ENCODE results near the gene FADS3. TPM values are rescaled to one million over a fixed set of nuclear protein-coding genes. Genes with fewer than 3 reads are reported as not detected.

FADS3 gene
- total RNA-seq, 1 experiment from 2014 or later = 65.8 TPM

GRCh38 chr11:61838501-61838900 lies 52.8 kb downstream of the FADS3 start (continued):
- TF ChIP-seq ZBTB33 (IDR thresholded peaks at IDR 0.05; ENCODE audit: extremely low read depth, insufficient replicate concordance, low read length) (no peak), SIN3A (IDR thresholded peaks at IDR 0.05; ENCODE audit: low read depth) (no peak), SRF (IDR thresholded peaks at IDR 0.05; ENCODE audit: low read depth) (no peak), ZFX (IDR thresholded peaks at IDR 0.05) (no peak), TCF7L2 (IDR thresholded peaks at IDR 0.05; ENCODE audit: borderline replicate concordance, extremely low read depth, insufficient read depth, insufficient read length) (no peak)

- Histone ChIP-seq H4K20me1 (ENCODE audit: insufficient read depth) (no peaks in the 10 kb centered on the region), H3K4me2 (ENCODE audit: low read length) (no peak overlapping the region), H3K9me3 (ENCODE audit: control insufficient read depth in 1 of 2, insufficient read depth in 1 of 2, low read depth in 1 of 2, low read length in 2 of 2) (no peaks in the 10 kb centered on the region), H3K36me3 (ENCODE audit: control insufficient read depth in 1 of 2, insufficient read depth in 2 of 2, low read length in 2 of 2) (no peaks in the 10 kb centered on the region), H3K4me1 (ENCODE audit: control insufficient read depth in 1 of 2, insufficient read depth in 2 of 2, low read length in 2 of 2) (peaks cover 0 to 5% of the 10 kb centered on the region in 2 experiments; a peak in 1 of 4 replicates), H2AFZ (ENCODE audit: low read depth, low read length, poor library complexity, severe bottlenecking) (no peak overlapping the region), H3K9ac (ENCODE audit: low read length) (no peak overlapping the region), H3K4me3 (replicated peaks in 1 of 2; ENCODE audit: low read depth in 1 of 2, low read length in 2 of 2) (no peak overlapping the region), H3K9me2 (ENCODE audit: insufficient read depth) (no peaks in the 10 kb centered on the region), H3K27me3 (ENCODE audit: insufficient read depth, low read length) (no peaks in the 10 kb centered on the region), H3K27ac (ENCODE audit: low read depth, low read length) (no peak overlapping the region), H3K79me2 (ENCODE audit: insufficient read depth, low read length) (no peaks in the 10 kb centered on the region)
- TF ChIP-seq EZH2phosphoT487 (IDR thresholded peaks at IDR 0.05; ENCODE audit: borderline replicate concordance) = no peak
- TF ChIP-seq POLR2A (IDR thresholded peaks at IDR 0.05; ENCODE audit: borderline replicate concordance, extremely low read depth, insufficient read depth, insufficient read length) = no peak
- TF ChIP-seq ZFX (IDR thresholded peaks at IDR 0.05) = no peak
- TF ChIP-seq POLR2AphosphoS5 (IDR thresholded peaks at IDR 0.05; ENCODE audit: low read depth, low read length) = no peak
- TF ChIP-seq ZBTB33 (IDR thresholded peaks at IDR 0.05; ENCODE audit: extremely low read depth, insufficient replicate concordance, low read length) = no peak
- no peak for TF ChIP-seq FOSL1 (IDR thresholded peaks at IDR 0.05; ENCODE audit: low read depth)
- no peak for TF ChIP-seq JUND (IDR thresholded peaks at IDR 0.05)
- TF ChIP-seq ZNF274 (IDR thresholded peaks at IDR 0.05; ENCODE audit: low read depth, low read length) = no peak
- TF ChIP-seq CTCF (IDR thresholded peaks at IDR 0.05 in 2 of 3, conservative IDR thresholded peaks at IDR 0.05 in 1 of 3; ENCODE audit: borderline replicate concordance in 1 of 3, insufficient read depth in 1 of 3, low read depth in 2 of 3, low read length in 2 of 3) = no peak
- no peak for TF ChIP-seq MAX (IDR thresholded peaks at IDR 0.05)
- TF ChIP-seq CEBPB (IDR thresholded peaks at IDR 0.05; ENCODE audit: low read depth) = no peak
- no peak for TF ChIP-seq SIN3A (IDR thresholded peaks at IDR 0.05; ENCODE audit: low read depth)
- no peak for TF ChIP-seq CBX3 (IDR thresholded peaks at IDR 0.05; ENCODE audit: low read depth)
- TF ChIP-seq EGR1 (IDR thresholded peaks at IDR 0.05; ENCODE audit: low read depth) = no peak
- ChIA-PET CTCF (no interaction called here), RAD21 (ENCODE audit: low non-redundant PET in 1 of 2, low total read pairs in 2 of 2, uncharacterized antibody in 2 of 2, unreplicated experiment in 2 of 2) (no interaction called here), POLR2A (interaction anchor here (1.2 kb wide), 1 partner anchor 22 kb away, joined by 4 read pairs; no protein-coding TSS in a partner anchor)
- no peak for DNase-seq (ENCODE audit: low read depth, low spot score)
- BruUV-seq (replicated peaks) = no TSS peak
- no peak for ATAC-seq
- intact Hi-C loops (cut with micrococcal nuclease) = no loop called here
Measured at GRCh38 chr11:61837411-61838005, 53.8 kb downstream of the FADS3 start.

Data from HCT116 (cell line).